ENCODE measurements around the gene RAB3B. TPM values are rescaled to one million over a fixed set of nuclear protein-coding genes. Genes with fewer than 3 reads are reported as not detected.
"Not testable (repeated sequence)": the region's sequence is repeated elsewhere in the genome, so short reads cannot be mapped to it uniquely, and the experiment has no call there.

The RAB3B gene
- total RNA-seq, 1 donor from 2014 or later = 8.2 TPM

DNA sequence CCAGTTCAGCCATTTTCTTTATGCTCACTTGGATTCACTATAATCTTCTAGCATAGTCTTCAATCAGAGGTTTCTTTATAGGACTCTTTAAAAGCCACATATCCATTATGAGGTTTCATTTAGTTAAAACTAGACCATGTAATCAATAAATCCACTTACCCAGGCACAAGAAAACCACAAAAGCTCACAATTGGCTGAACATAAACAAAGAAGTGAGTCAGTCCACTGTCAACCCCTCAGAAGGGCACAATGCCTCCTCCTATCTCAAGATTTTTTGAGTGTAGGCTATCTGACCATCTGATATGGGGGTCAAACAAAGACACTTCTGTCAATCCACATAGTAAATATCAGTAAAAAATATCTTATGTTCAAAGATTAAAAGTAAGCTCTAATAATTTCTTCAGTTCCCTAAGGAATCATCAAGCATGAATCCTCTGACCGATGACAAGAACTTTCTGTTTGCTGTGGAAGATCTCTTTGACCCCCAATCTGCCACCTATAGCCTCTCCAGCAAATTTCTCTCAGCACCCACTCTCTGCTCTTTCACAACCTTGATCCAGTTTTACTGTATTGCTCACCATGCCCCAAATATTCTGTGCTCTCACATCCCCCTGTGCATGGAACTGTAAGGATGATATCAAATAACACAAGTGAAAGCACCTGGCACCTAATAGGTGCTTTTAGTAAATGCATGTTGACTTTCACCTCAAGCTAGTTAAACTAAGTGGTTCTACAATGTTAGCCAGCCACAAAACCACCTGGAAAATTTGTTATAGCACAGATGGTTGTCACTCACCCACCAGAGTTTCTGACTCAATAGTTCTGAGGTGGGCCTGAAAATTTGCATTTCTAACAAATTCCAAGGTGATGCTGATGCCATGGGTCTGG lies 16.7 kb downstream of the RAB3B start:
- Mint-ChIP-seq H3K27me3 (ENCODE audit: unreplicated experiment) (no peaks in the 10 kb centered on the region), H3K4me1 (ENCODE audit: unreplicated experiment) (peaks cover 16% of the 10 kb centered on the region), H3K4me3 (ENCODE audit: unreplicated experiment) (no peak overlapping the region), H3K9me3 (ENCODE audit: unreplicated experiment) (no peaks in the 10 kb centered on the region), H3K36me3 (ENCODE audit: unreplicated experiment) (no peaks in the 10 kb centered on the region), H3K27ac (ENCODE audit: unreplicated experiment) (no peak overlapping the region)
- TF ChIP-seq, protein P1, sequence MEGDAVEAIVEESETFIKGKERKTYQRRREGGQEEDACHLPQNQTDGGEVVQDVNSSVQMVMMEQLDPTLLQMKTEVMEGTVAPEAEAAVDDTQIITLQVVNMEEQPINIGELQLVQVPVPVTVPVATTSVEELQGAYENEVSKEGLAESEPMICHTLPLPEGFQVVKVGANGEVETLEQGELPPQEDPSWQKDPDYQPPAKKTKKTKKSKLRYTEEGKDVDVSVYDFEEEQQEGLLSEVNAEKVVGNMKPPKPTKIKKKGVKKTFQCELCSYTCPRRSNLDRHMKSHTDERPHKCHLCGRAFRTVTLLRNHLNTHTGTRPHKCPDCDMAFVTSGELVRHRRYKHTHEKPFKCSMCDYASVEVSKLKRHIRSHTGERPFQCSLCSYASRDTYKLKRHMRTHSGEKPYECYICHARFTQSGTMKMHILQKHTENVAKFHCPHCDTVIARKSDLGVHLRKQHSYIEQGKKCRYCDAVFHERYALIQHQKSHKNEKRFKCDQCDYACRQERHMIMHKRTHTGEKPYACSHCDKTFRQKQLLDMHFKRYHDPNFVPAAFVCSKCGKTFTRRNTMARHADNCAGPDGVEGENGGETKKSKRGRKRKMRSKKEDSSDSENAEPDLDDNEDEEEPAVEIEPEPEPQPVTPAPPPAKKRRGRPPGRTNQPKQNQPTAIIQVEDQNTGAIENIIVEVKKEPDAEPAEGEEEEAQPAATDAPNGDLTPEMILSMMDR (IDR thresholded peaks at IDR 0.05) = no peak
- no peak for DNase-seq (ENCODE audit: extremely low spot score, unreplicated experiment)

DNA sequence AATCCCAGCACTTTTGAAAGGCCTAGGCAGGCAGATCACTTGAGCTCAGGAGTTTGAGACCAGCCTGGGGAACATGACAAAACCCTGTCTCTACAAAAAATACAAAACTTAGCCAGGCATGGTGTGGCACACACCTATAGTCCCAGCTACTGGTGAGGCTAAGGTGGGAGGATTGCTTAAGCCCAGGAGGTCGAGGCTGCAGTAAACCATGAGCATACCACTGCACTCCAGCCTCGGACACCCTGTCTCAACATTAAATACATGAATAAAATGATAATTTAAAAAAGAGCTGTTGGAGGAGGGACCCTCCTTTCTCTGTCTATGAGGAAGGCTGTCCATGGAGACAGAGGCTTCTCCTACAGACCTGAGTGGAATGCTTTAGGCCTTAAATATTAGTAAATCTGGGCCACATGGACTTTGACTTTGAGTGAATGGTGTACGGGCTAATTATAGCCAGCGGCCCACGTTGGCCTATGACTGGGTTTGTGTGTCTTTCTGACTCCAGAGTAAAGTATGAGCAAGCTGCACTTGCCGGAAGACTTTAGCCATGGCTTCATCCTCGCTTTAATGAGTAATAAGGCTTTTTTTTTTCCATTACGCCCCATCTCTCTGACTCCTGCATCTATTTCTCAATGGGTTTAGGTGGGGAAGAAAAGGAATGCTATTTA lies 21.3 kb downstream of the RAB3B start:
- no peaks in the 10 kb centered on the region for H3K27me3 Mint-ChIP-seq (ENCODE audit: unreplicated experiment)
- peak overlapping the region; percentile 40 for H3K27ac Mint-ChIP-seq (ENCODE audit: unreplicated experiment)
- TF ChIP-seq, protein P1 (IDR thresholded peaks at IDR 0.05) = no peak
- peaks cover 12% of the 10 kb centered on the region for H3K4me1 Mint-ChIP-seq (ENCODE audit: unreplicated experiment)
- H3K9me3 Mint-ChIP-seq (ENCODE audit: unreplicated experiment) = no peaks in the 10 kb centered on the region
- no peak for DNase-seq (ENCODE audit: extremely low spot score, unreplicated experiment)
- H3K4me3 Mint-ChIP-seq (ENCODE audit: unreplicated experiment) = no peak overlapping the region
- H3K36me3 Mint-ChIP-seq (ENCODE audit: unreplicated experiment) = peaks cover 2% of the 10 kb centered on the region

DNA sequence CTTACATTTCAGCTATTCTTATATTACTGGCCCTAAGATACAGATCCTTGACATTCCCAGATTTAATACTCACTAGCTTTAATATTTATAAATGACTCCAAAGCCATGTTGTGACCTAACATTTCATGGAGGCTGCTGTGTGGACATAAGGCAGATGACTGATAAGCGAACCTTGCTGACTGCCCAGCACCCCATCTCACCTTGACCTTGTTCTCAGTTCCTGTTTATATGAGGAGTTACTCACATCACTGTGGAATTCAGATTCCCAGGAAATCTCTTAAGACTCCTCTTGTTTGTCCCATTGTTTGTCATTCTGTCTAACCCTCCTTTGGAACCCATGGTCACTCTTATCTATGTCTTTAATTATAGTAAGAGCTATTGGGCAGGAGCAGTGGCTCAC lies 21.9 kb downstream of the RAB3B start:
- Mint-ChIP-seq H3K36me3 (ENCODE audit: unreplicated experiment) (peaks cover 2% of the 10 kb centered on the region), H3K9me3 (ENCODE audit: unreplicated experiment) (no peaks in the 10 kb centered on the region), H3K27ac (ENCODE audit: unreplicated experiment) (no peak overlapping the region), H3K4me1 (ENCODE audit: unreplicated experiment) (peaks cover 12% of the 10 kb centered on the region), H3K27me3 (ENCODE audit: unreplicated experiment) (no peaks in the 10 kb centered on the region), H3K4me3 (ENCODE audit: unreplicated experiment) (no peak overlapping the region)
- TF ChIP-seq, protein P1 (IDR thresholded peaks at IDR 0.05) = no peak
- DNase-seq (ENCODE audit: extremely low spot score, unreplicated experiment) = no peak

DNA sequence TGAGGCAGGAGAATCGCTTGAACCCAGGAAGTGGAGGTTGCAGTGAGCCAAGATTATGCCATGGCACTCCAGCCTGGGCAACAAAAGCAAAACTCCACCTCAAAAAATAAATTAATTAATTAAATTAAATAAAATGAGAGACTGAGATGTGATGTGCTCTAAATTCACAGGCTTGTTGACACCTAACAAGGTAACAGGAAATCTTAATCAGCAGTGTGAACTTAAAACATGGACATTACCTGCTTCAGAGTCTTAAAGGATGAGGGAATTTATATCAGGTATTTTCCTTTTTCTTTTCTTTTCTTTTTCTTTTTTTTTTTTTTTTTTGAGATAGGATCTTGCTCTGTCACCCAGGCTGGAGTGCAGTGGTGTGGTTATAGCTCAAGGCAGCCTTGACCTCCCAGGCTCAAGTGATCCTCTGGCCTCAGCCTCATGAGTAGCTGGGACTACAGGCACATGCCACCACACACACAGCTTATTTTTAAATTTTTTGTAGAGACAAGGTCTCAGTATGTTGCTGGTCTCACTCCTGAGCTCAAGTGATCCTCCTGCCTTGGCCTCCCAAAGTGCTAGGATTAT lies 23.2 kb downstream of the RAB3B start:
- H3K9me3 Mint-ChIP-seq (ENCODE audit: unreplicated experiment); H3K4me3 Mint-ChIP-seq (ENCODE audit: unreplicated experiment); DNase-seq (ENCODE audit: extremely low spot score, unreplicated experiment); H3K27ac Mint-ChIP-seq (ENCODE audit: unreplicated experiment); H3K27me3 Mint-ChIP-seq (ENCODE audit: unreplicated experiment); H3K36me3 Mint-ChIP-seq (ENCODE audit: unreplicated experiment): not testable (repeated sequence)
- peaks cover 12% of the 10 kb centered on the region for H3K4me1 Mint-ChIP-seq (ENCODE audit: unreplicated experiment)

DNA sequence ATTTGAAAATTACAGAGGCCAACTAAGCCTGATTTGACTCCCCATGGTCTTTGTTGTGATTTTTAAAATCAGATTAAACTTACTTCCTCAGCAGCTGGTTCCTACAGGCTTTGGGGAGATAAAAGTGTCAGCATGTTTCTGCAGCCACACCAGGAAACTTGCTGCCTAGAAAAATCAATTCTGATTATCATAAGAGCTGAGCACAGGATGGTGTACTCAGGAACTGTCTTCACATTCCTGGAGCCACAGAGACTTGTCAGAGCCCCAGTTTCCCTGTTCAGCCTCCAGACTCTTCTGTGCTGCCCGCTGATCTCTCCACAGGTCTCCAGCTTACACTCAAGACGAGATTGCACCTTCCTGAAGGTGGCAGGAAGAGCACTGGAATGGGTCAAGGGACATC lies 23.9 kb downstream of the RAB3B start:
- H3K4me3 Mint-ChIP-seq (ENCODE audit: unreplicated experiment) = no peak overlapping the region
- no peak overlapping the region for H3K27ac Mint-ChIP-seq (ENCODE audit: unreplicated experiment)
- H3K27me3 Mint-ChIP-seq (ENCODE audit: unreplicated experiment) = no peaks in the 10 kb centered on the region
- H3K4me1 Mint-ChIP-seq (ENCODE audit: unreplicated experiment) = peaks cover 12% of the 10 kb centered on the region
- DNase-seq (ENCODE audit: extremely low spot score, unreplicated experiment) = no peak
- H3K36me3 Mint-ChIP-seq (ENCODE audit: unreplicated experiment) = peaks cover 2% of the 10 kb centered on the region
- no peaks in the 10 kb centered on the region for H3K9me3 Mint-ChIP-seq (ENCODE audit: unreplicated experiment)
- TF ChIP-seq, protein P1 (IDR thresholded peaks at IDR 0.05) = no peak

All from osteocyte (in vitro differentiated cells).